A549 (cell line): Measurements from ENCODE around the gene IER2. TPM values are rescaled to one million over a fixed set of nuclear protein-coding genes. Genes with fewer than 3 reads are reported as not detected.

ENCODE experiments used
- ATAC-seq, 2 experiments: fragments of 200-7000 bp in 1 of 2; fragments of >200 bp in 1 of 2; cut with Nextera tagmentation in 1 of 2; cut with Tn5 transposase in 1 of 2; 3 replicates each; pipeline versions ENCODE4 v1.8.0 to v1.9.1; 2018 to 2020; ENCODE audit warnings: mild to moderate bottlenecking in 1 of 2, moderate library complexity in 1 of 2
- CTCF ChIA-PET: fragments of 300-600 bp; sonication (Branson Sonifier 250); formaldehyde crosslinking; extraction: SDS; loops from one replicate; lab custom pipeline; 2021; ENCODE audit warnings: antibody characterized with exemption, inconsistent platforms; lab: Yijun Ruan, JAX
- POLR2A ChIA-PET: fragments of 350-600 bp; formaldehyde crosslinking; extraction: SDS; loops from one replicate; lab custom pipeline; 2021; ENCODE audit warnings: antibody characterized with exemption, inconsistent platforms; lab: Yijun Ruan, JAX
- DNase-seq, 2 experiments: peaks; one replicate each; pipeline versions ENCODE4 v3.0.0 to v3.0.0-alpha.2; 2011 to 2016; ENCODE audit warnings: low read depth in 1 of 2, low spot score in 1 of 2
- FAIRE-seq: peaks from 2 replicates; lab custom pipeline; 2011; peaks lifted over from hg19 to GRCh38; lab: Jason Lieb, UNC
- H3K27ac ChIP-seq, 2 experiments: fragments of >200 bp; sonication (Bioruptor Twin); formaldehyde crosslinking; 3 replicates each; pipeline ENCODE4 v1.5.1; 2016 to 2017
- H3K4me1 ChIP-seq: fragments of >200 bp; sonication (Bioruptor Twin); formaldehyde crosslinking; 3 replicates; pipeline ENCODE4 v1.6.1; 2016
- H3K4me2 ChIP-seq: fragments of >200 bp; sonication (Bioruptor Twin); formaldehyde crosslinking; 3 replicates; pipeline ENCODE4 v1.6.1; 2016
- H3K4me3 ChIP-seq: fragments of >200 bp; sonication (Bioruptor Twin); formaldehyde crosslinking; 3 replicates; pipeline ENCODE4 v1.5.1; 2016
- H3K9me3 ChIP-seq: fragments of >200 bp; sonication (Bioruptor Twin); formaldehyde crosslinking; 3 replicates; pipeline ENCODE4 v1.6.1; 2016
- CBX8 ChIP-seq: fragments of 200-600 bp; sonication (generic); IDR thresholded peaks from 2 replicates; pipeline ENCODE4 v1.6.1; 2016
- CEBPB ChIP-seq, 2 experiments: fragments of >200 bp in 1 of 2; sonication (Bioruptor Twin) in 1 of 2; formaldehyde crosslinking in 1 of 2; IDR thresholded peaks; 2 replicates each; pipeline ENCODE4 v1.6.1; 2012 to 2016
- EHF ChIP-seq: fragments of 250-450 bp; sonication (Bioruptor Pico); IDR thresholded peaks from 2 replicates; pipeline ENCODE4 v1.5.0; 2020; ENCODE audit warnings: mild to moderate bottlenecking
- EP300 ChIP-seq, 2 experiments: fragments of >200 bp; sonication (Bioruptor Twin); formaldehyde crosslinking; IDR thresholded peaks; 2 replicates in 1 of 2; 3 replicates in 1 of 2; pipeline ENCODE4 v1.6.1; 2016 to 2017
- FOSB ChIP-seq: fragments of 250-450 bp; sonication (Bioruptor Pico); IDR thresholded peaks from 2 replicates; pipeline ENCODE4 v1.5.0; 2020; ENCODE audit warnings: mild to moderate bottlenecking, moderate library complexity
- FOSL2 ChIP-seq, 2 experiments: fragments of 450-650 bp in 1 of 2; fragments of >200 bp in 1 of 2; sonication (Bioruptor Twin) in 1 of 2; formaldehyde crosslinking; IDR thresholded peaks; 2 replicates each; pipeline versions ENCODE4 v1.5.0 to v1.6.1; 2016 to 2020; ENCODE audit warnings: mild to moderate bottlenecking in 1 of 2, moderate library complexity in 1 of 2
- FOXS1 ChIP-seq: fragments of 250-450 bp; sonication (Bioruptor Pico); IDR thresholded peaks from 2 replicates; pipeline ENCODE4 v1.5.0; 2020; ENCODE audit warnings: mild to moderate bottlenecking, moderate library complexity
- GATA3 ChIP-seq: IDR thresholded peaks from 2 replicates; pipeline ENCODE4 v1.6.1; 2012; ENCODE audit warnings: borderline replicate concordance
- HOXB13 ChIP-seq: fragments of 250-450 bp; sonication (Bioruptor Pico); IDR thresholded peaks from 2 replicates; pipeline ENCODE4 v1.5.0; 2020; ENCODE audit warnings: low read depth, mild to moderate bottlenecking, moderate library complexity
- HOXB5 ChIP-seq: fragments of 250-450 bp; sonication (Bioruptor Pico); IDR thresholded peaks from 2 replicates; pipeline ENCODE4 v1.5.0; 2020; ENCODE audit warnings: mild to moderate bottlenecking, moderate library complexity
- JUNB ChIP-seq: fragments of >200 bp; sonication (Bioruptor Twin); formaldehyde crosslinking; IDR thresholded peaks from 2 replicates; pipeline ENCODE4 v1.6.1; 2016
- POLR2AphosphoS2 ChIP-seq: conservative IDR thresholded peaks from 2 replicates; pipeline ENCODE4 v1.6.1; 2012; ENCODE audit warnings: low read length, improper control_type of control experiment, inconsistent platforms
- RFX5 ChIP-seq: fragments of 450-650 bp; IDR thresholded peaks from 2 replicates; pipeline ENCODE4 v1.7.1; 2014; ENCODE audit warnings: antibody characterized with exemption, mild to moderate bottlenecking, moderate library complexity
- SMC3 ChIP-seq: fragments of >200 bp; sonication (Bioruptor Twin); formaldehyde crosslinking; IDR thresholded peaks from 3 replicates; pipeline ENCODE4 v1.6.1; 2018; ENCODE audit warnings: inconsistent platforms
- ZC3H11A ChIP-seq: fragments of 450-650 bp; IDR thresholded peaks from 2 replicates; pipeline ENCODE4 v1.6.1; 2014; ENCODE audit warnings: antibody characterized with exemption, mild to moderate bottlenecking
- ZNF302 ChIP-seq: fragments of 250-450 bp; sonication (Bioruptor Pico); IDR thresholded peaks from 2 replicates; pipeline ENCODE4 v1.9.0; 2021; ENCODE audit warnings: inconsistent platforms, mild to moderate bottlenecking, moderate library complexity
- ZSCAN20 ChIP-seq: fragments of 250-450 bp; sonication (Bioruptor Pico); IDR thresholded peaks from 2 replicates; pipeline ENCODE4 v1.8.0; 2022; ENCODE audit warnings: mild to moderate bottlenecking, moderate library complexity
- WGBS: methylation state at CpG from one replicate; pipeline ENCODE4 v1.1.6; 2017; ENCODE audit errors: missing lambda C conversion rate; 5-methylcytosine and 5-hydroxymethylcytosine counted together
- polyA plus RNA-seq, 4 experiments: library from polyadenylated mRNA; depleted of rRNA in 3 of 4; stranded (reverse); fragments of >200 nt; fragmentation: RNase III in 1 of 4; extraction: RNeasy Plus Mini Kit Qiagen cat#74134 plus additional on column Dnase treatment in 1 of 4; gene quantifications; 2 replicates in 3 of 4; 3 replicates in 1 of 4; pipeline ENCODE4 v1.2.3, GENCODE V29; 2011 to 2017
- TF ChIP-seq, protein P1 (sequence below): IDR thresholded peaks from 2 replicates; pipeline ENCODE4 v1.6.1; 2012
- TF ChIP-seq, protein P2 (sequence below): fragments of 200-600 bp; sonication (generic); IDR thresholded peaks from 2 replicates; pipeline ENCODE4 v1.6.1; 2016; ENCODE audit warnings: antibody characterized with exemption, mild to moderate bottlenecking, moderate library complexity
- TF ChIP-seq, protein P3 (sequence below): IDR thresholded peaks from 2 replicates; pipeline ENCODE4 v1.6.1; 2012; ENCODE audit warnings: low read depth, borderline replicate concordance

IER2 gene
- polyA plus RNA-seq, 2 of the 4 experiments (the other 2 are of a cell fraction): 39.9 to 75.7 TPM

DNA sequence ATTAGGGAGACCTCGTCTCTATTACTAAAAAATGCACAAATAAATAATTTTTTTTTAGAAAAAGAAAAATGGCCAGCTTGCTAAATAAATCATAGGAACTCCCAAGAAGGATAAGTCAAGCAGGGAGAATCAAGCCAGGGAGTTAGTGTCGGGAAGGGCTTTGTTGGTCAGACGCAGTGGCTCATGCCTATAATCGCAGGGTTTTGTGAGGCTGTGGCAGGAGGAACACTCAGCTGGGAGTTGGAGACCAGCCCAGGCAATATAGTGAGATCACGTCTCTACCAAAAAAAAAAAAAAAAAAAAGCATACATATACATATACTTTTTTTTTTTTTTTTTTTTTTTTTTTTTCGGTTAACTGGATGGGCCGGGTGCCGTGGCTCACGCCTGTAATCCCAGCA is 23.2 kb upstream of the IER2 start:
- FAIRE-seq: no peak
- Histone ChIP-seq H3K4me2 (no peak overlapping the region), H3K9me3 (no peaks in the 10 kb centered on the region)
- CTCF ChIA-PET: interaction anchor here (1.6 kb wide), 1 partner anchor 9 kb away, joined by 5 read pairs; no protein-coding TSS in a partner anchor
- POLR2A ChIA-PET: interaction anchor here (0.7 kb wide), 1 partner anchor 87 kb away, joined by 4 read pairs; no protein-coding TSS in a partner anchor
- no peak for ATAC-seq
- TF ChIP-seq FOSL2 (IDR thresholded peaks at IDR 0.05) (no peak), FOSL2 (CRISPR knock-in tag; IDR thresholded peaks at IDR 0.05) (no peak), FOSB (CRISPR knock-in tag) (no peak), SMC3 (no peak), RFX5 (no peak), EP300 (IDR thresholded peaks at IDR 0.05) (no peak), POLR2AphosphoS2 (no peak), HOXB13 (CRISPR knock-in tag) (no peak)
- TF ChIP-seq, protein P1, sequence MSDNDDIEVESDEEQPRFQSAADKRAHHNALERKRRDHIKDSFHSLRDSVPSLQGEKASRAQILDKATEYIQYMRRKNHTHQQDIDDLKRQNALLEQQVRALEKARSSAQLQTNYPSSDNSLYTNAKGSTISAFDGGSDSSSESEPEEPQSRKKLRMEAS: no peak
- TF ChIP-seq, all 56 proteins: peak for 0
- Histone ChIP-seq H3K4me1 (no peaks in the 10 kb centered on the region), H3K4me3 (no peak overlapping the region), H3K27ac (no peak overlapping the region)
- 91% methylated on average over 9 of the region's 9 CpGs for whole genome bisulfite sequencing
- DNase-seq: no peak

GRCh38 chr19:13127811-13128575 is 22.2 kb upstream of the IER2 start:
- WGBS: 87% methylated on average over 5 of the region's 6 CpGs
- ChIA-PET POLR2A (interaction anchor here (0.7 kb wide), 1 partner anchor 88 kb away, joined by 4 read pairs; no protein-coding TSS in a partner anchor), CTCF (interaction anchor here (0.6 to 1.6 kb wide), 5 partner anchors 9 to 245 kb away, joined by 3 to 6 read pairs (median 4); no protein-coding TSS in a partner anchor)
- Histone ChIP-seq H3K4me2 (no peak overlapping the region), H3K9me3 (no peaks in the 10 kb centered on the region), H3K4me3 (no peak overlapping the region), H3K4me1 (no peaks in the 10 kb centered on the region), H3K27ac (0 out of 6 replicates have a peak overlapping the region, but pooled peaks of 1 of the 2 experiments have one; percentile 35)
- DNase-seq (no peak), FAIRE-seq (no peak), ATAC-seq (no peak)
- TF ChIP-seq FOSB (CRISPR knock-in tag) (no peak), ZSCAN20 (CRISPR knock-in tag) (no peak), CEBPB (IDR thresholded peaks at IDR 0.05) (no peak), JUNB (no peak), CBX8 (no peak), ZC3H11A (no peak), FOXS1 (no peak), EHF (CRISPR knock-in tag) (no peak), GATA3 (no peak), SMC3 (no peak), HOXB5 (CRISPR knock-in tag) (no peak), ZNF302 (CRISPR knock-in tag) (no peak)
- TF ChIP-seq, protein P2, sequence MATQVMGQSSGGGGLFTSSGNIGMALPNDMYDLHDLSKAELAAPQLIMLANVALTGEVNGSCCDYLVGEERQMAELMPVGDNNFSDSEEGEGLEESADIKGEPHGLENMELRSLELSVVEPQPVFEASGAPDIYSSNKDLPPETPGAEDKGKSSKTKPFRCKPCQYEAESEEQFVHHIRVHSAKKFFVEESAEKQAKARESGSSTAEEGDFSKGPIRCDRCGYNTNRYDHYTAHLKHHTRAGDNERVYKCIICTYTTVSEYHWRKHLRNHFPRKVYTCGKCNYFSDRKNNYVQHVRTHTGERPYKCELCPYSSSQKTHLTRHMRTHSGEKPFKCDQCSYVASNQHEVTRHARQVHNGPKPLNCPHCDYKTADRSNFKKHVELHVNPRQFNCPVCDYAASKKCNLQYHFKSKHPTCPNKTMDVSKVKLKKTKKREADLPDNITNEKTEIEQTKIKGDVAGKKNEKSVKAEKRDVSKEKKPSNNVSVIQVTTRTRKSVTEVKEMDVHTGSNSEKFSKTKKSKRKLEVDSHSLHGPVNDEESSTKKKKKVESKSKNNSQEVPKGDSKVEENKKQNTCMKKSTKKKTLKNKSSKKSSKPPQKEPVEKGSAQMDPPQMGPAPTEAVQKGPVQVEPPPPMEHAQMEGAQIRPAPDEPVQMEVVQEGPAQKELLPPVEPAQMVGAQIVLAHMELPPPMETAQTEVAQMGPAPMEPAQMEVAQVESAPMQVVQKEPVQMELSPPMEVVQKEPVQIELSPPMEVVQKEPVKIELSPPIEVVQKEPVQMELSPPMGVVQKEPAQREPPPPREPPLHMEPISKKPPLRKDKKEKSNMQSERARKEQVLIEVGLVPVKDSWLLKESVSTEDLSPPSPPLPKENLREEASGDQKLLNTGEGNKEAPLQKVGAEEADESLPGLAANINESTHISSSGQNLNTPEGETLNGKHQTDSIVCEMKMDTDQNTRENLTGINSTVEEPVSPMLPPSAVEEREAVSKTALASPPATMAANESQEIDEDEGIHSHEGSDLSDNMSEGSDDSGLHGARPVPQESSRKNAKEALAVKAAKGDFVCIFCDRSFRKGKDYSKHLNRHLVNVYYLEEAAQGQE: no peak
- TF ChIP-seq, protein P3, sequence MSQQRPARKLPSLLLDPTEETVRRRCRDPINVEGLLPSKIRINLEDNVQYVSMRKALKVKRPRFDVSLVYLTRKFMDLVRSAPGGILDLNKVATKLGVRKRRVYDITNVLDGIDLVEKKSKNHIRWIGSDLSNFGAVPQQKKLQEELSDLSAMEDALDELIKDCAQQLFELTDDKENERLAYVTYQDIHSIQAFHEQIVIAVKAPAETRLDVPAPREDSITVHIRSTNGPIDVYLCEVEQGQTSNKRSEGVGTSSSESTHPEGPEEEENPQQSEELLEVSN: no peak
